PC-3 (cell line): ENCODE data around the gene TEX51.

Experiments
- EZH2phosphoT487 ChIP-seq: fragments of 300-600 bp; sonication (generic); IDR thresholded peaks from 2 replicates; pipeline ENCODE4 v1.6.1; 2018; ENCODE audit warnings: mild to moderate bottlenecking, antibody characterized with exemption, low read length, borderline replicate concordance
- TF ChIP-seq, protein P1 (sequence below): fragments of 300-600 bp; sonication (generic); conservative IDR thresholded peaks from 2 replicates; pipeline ENCODE4 v1.5.1; 2017; ENCODE audit warnings: antibody characterized with exemption, low read depth, mild to moderate bottlenecking, low read length

DNA sequence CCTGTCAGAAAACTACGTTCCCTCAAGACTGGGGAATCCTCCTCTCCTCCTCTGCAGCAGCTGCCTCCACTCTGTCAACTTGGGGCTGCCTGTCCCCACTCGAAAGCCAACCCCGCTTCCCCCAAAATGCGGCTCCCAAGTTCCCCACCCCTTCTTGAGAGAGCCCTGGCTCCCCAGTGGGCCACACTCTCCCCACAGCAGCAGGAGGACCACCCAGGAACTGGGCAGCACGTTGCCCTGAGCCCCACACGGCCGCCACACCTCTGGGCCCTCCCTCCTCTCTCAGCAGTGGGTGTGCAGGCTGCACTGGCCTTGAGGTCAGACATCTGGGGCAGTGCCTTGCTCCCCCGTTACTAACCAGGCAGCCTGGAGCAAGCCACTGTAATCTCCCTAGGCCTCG lies 9.6 kb upstream of the TEX51 start:
- TF ChIP-seq, protein P1, sequence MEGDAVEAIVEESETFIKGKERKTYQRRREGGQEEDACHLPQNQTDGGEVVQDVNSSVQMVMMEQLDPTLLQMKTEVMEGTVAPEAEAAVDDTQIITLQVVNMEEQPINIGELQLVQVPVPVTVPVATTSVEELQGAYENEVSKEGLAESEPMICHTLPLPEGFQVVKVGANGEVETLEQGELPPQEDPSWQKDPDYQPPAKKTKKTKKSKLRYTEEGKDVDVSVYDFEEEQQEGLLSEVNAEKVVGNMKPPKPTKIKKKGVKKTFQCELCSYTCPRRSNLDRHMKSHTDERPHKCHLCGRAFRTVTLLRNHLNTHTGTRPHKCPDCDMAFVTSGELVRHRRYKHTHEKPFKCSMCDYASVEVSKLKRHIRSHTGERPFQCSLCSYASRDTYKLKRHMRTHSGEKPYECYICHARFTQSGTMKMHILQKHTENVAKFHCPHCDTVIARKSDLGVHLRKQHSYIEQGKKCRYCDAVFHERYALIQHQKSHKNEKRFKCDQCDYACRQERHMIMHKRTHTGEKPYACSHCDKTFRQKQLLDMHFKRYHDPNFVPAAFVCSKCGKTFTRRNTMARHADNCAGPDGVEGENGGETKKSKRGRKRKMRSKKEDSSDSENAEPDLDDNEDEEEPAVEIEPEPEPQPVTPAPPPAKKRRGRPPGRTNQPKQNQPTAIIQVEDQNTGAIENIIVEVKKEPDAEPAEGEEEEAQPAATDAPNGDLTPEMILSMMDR: no peak
- no peak for TF ChIP-seq EZH2phosphoT487
